22Rv1 (cell line): ENCODE measurements around the gene IQGAP2.
"Not testable (repeated sequence)": the region's sequence is repeated elsewhere in the genome, so short reads cannot be mapped to it uniquely, and the experiment has no call there.

Experiments used
- H3K27ac ChIP-seq: fragments of 450-650 bp; 2 replicates; pipeline ENCODE4 v1.5.1; 2017
- CTCF ChIP-seq: fragments of 450-650 bp; IDR thresholded peaks from 2 replicates; pipeline ENCODE4 v1.5.1; 2017; ENCODE audit warnings: mild to moderate bottlenecking
- ZFX ChIP-seq: fragments of 450-650 bp; IDR thresholded peaks from 2 replicates; pipeline ENCODE4 v1.6.1; 2017; ENCODE audit warnings: antibody characterized with exemption, borderline replicate concordance

Gene IQGAP2

DNA sequence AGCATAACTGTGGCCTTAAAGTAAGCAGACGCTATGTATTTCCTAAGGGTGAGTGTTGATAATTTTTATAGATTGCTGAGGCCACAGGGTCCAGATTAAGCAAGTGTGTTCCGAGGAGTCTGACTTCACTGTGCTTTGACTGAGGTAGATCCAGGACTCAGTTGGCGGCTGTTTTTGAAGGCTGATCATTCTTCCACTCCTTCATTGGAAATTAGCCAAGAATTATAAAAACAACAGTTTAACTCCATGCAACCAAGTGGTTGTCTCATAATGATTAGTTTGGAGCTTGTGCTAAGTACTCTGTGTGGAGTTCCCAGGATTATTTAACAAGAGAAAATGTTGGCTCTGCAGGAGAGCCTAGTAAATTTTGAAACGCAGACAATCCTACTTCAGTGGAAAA is 19.1 kb downstream of the IQGAP2 start:
- H3K27ac ChIP-seq: no peak overlapping the region
- TF ChIP-seq ZFX (no peak), CTCF (no peak)

DNA sequence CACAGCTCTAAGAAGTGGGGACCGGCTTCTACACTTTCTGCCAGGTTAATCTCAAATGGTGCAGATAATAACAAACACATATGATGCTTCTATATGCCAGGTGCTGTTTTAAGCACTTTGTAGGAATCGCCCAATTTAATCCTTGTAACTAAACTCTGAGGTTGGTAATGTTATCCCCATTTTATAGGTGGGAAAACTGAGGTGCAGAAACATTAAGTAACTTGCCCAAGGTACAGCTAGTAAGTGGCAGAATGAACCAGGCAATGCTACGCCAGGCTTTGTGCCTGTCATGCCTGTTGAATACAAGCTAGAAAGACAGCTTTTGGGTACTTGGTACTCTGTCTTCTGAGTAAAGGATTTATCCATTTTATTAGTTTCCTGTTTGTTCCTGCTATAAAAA is 19.7 kb downstream of the IQGAP2 start:
- H3K27ac ChIP-seq: no peak overlapping the region
- TF ChIP-seq CTCF (no peak), ZFX (no peak)

DNA sequence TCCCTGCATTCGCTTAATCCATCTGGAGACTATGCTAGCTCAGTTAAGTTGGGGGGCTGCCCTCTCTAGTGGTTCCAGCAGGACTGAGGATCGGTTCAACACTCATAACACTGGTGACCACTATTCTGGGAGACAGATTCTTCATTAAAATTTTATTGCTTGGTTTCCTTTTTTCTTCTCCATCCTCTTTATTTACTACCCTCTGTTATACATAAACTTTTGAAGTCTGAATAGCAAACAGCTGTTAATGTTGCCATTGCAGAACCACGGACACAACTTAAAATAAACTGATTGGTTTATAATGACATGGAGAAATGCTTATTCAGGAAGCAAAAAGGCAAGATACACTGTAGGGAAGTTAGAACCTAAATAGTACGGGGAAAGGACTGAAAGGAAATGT is 22.1 kb downstream of the IQGAP2 start:
- TF ChIP-seq ZFX (no peak), CTCF (no peak)
- H3K27ac ChIP-seq: no peak overlapping the region

DNA sequence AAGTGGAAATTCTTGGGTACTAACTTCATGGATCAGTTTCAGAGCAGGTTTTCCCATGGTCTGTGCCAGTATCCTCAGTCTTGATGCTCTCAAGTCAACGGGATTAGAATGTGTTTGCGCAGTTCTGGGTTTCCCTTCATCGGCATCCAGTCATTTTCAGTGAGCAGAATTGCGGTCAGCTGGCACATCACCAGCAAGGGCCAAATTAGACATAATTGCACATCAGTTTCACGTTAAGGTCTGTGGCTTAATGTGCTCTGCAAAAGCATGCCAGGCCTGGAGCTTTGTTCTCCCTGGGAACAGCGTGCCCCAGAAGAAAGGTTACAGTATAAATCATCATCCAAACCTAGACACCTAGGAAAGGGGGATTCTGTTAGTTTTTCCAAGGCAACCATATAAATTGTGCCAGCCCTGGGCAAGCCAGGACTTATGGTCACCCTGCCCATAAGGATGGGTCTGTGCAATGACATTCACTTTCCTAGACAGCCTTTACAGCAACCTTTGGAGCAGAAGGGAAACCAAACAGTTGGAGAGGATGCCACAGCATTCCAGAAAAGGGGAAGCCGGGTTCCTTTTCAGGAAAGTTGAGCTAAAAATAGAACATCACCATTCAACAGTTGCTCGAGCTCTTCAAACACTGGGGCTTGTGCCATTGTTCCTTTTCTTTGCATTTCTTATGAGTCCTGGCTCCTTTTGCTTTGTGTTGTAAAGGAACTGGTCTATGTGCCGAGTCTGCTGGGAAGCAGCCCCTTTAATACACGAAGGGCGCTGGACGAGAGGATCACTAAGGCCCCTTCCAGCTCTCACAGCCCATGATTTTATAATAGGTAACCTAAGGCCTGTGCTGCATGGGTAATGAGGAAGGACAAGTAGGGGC is 23.1 kb downstream of the IQGAP2 start:
- TF ChIP-seq CTCF (no peak), ZFX (no peak)
- H3K27ac ChIP-seq: no peak overlapping the region

- H3K27ac ChIP-seq: no peak overlapping the region
- TF ChIP-seq ZFX (no peak), CTCF (no peak)
These were observed 24.4 kb downstream of the IQGAP2 start for GRCh38 chr5:76427206-76428140.

GRCh38 chr5:76428550-76428949 is 25.5 kb downstream of the IQGAP2 start:
- not testable (repeated sequence) for H3K27ac ChIP-seq

- no peak overlapping the region for H3K27ac ChIP-seq
- TF ChIP-seq ZFX (no peak), CTCF (no peak)
These were observed 30.2 kb downstream of the IQGAP2 start for GRCh38 chr5:76433261-76433660.

DNA sequence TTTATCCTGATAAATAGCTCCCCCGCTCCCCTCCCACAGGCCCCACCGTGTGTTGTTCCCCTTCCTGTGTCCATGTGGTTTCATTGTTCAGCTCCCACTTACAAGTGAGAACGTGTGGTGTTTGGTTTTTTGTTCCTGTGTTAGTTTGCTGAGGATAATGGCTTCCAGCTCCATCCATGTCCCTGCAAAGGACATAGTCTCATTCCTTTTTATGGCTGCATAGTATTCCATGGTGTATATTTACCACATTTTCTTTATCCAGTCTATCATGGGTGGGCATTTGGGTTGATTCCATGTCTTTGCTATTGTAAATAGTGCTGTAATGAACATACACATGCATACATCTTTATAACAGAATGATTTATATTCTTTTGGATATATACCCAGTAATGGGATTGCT is 34.4 kb downstream of the IQGAP2 start:
- H3K27ac ChIP-seq: not testable (repeated sequence)
